WERI-Rb-1 (cell line): ENCODE results near the gene CRTC2.
A peak's percentile ranks its signal among the peaks of the same experiment; 100 is the strongest.

Source experiments
- DNase-seq: peaks from one replicate; pipeline ENCODE4 v3.0.0-alpha.2; 2020
- H3K27ac ChIP-seq: fragments of 250-450 bp; sonication (Bioruptor Pico); 2 replicates; pipeline ENCODE4 v1.5.1; 2020; ENCODE audit warnings: mild to moderate bottlenecking, moderate library complexity
- H3K27me3 ChIP-seq: fragments of 250-450 bp; sonication (Bioruptor Pico); 2 replicates; pipeline ENCODE4 v1.5.1; 2021; ENCODE audit warnings: mild to moderate bottlenecking, low read depth, moderate library complexity; ENCODE audit not compliant: insufficient read depth, severe bottlenecking
- H3K36me3 ChIP-seq: fragments of 250-450 bp; sonication (Bioruptor Pico); 2 replicates; pipeline ENCODE4 v1.5.1; 2020; ENCODE audit warnings: mild to moderate bottlenecking, moderate library complexity
- H3K4me3 ChIP-seq: 2 replicates; pipeline ENCODE4 v1.5.1; 2011; ENCODE audit warnings: low read depth, mild to moderate bottlenecking, control low read depth, low read length
- H3K9me3 ChIP-seq: fragments of 250-450 bp; sonication (Bioruptor Pico); 2 replicates; pipeline ENCODE4 v1.5.1; 2021; ENCODE audit warnings: mild to moderate bottlenecking, moderate library complexity; ENCODE audit not compliant: severe bottlenecking
- TF ChIP-seq, protein P1 (sequence below): IDR thresholded peaks from 2 replicates; pipeline ENCODE4 v1.5.1; 2011; ENCODE audit warnings: low read depth, mild to moderate bottlenecking, control low read depth, inconsistent platforms, low read length

CRTC2 gene

DNA sequence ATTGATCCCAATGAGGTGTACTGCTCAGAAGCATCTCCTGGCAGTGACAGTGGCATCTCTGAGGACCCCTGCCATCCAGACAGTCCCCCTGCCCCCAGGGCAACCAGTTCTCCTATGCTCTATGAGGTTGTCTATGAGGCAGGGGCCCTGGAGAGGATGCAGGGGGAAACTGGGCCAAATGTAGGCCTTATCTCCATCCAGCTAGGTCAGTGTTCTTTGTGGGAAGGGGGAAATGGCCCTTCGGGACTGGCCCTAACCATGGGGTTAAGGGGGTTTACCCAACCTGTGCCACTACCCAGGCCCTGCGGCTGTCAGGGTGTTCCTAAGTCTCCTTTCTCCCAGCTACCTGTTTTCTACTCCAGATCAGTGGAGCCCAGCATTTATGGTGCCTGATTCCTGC, 10.6 kb upstream of the CRTC2 start:
- Histone ChIP-seq H3K27ac (peak overlapping the region; percentile 98), H3K4me3 (peak overlapping the region; percentile 73)
- no peak for DNase-seq

DNA sequence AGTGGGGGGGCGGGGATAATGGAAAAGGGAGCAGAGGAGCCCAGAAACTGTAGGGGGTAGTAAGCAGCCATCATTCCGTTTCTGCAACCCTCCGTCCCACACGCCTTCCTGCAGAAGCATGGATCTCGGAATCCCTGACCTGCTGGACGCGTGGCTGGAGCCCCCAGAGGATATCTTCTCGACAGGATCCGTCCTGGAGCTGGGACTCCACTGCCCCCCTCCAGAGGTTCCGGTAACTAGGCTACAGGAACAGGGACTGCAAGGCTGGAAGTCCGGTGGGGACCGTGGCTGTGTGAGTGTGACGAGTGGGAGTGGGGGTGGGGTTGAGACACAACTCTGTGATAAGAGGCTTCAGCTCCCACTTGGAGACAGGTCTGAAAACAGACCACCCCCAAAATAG, 10.0 kb upstream of the CRTC2 start:
- Histone ChIP-seq H3K9me3 (no peaks in the 10 kb centered on the region), H3K27ac (peak overlapping the region; percentile 98), H3K4me3 (peak overlapping the region; percentile 73), H3K27me3 (no peaks in the 10 kb centered on the region), H3K36me3 (peaks cover 42% of the 10 kb centered on the region)
- TF ChIP-seq, protein P1, sequence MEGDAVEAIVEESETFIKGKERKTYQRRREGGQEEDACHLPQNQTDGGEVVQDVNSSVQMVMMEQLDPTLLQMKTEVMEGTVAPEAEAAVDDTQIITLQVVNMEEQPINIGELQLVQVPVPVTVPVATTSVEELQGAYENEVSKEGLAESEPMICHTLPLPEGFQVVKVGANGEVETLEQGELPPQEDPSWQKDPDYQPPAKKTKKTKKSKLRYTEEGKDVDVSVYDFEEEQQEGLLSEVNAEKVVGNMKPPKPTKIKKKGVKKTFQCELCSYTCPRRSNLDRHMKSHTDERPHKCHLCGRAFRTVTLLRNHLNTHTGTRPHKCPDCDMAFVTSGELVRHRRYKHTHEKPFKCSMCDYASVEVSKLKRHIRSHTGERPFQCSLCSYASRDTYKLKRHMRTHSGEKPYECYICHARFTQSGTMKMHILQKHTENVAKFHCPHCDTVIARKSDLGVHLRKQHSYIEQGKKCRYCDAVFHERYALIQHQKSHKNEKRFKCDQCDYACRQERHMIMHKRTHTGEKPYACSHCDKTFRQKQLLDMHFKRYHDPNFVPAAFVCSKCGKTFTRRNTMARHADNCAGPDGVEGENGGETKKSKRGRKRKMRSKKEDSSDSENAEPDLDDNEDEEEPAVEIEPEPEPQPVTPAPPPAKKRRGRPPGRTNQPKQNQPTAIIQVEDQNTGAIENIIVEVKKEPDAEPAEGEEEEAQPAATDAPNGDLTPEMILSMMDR: 0 out of 2 replicates have a peak, but pooled peaks have one; percentile 2
- DNase-seq: peak; percentile 71

More for the DNA sequence above, 10.6 kb upstream of the CRTC2 start:
- no peaks in the 10 kb centered on the region for H3K27me3 ChIP-seq
- H3K9me3 ChIP-seq: no peaks in the 10 kb centered on the region
- peaks cover 48% of the 10 kb centered on the region for H3K36me3 ChIP-seq
- TF ChIP-seq, protein P1: no peak

DNA sequence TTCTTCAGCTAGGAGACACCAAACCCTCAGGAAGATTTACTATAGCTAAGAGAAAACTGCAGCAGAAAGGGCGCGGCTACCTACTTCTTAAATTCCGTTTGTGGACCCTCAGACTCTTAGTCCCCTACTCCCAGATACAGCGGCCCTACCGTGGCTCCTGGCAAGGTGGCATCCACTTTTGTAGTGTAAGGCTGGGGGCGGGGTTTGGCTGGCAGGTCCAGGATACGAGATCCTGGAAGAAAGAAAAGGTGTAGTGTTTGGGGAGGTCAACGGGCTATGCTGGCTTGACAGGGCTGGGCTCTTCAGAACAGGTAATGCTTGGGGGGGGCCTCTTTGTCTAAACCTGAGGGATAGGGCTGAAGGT, 9.6 kb upstream of the CRTC2 start:
- peak; percentile 74 for DNase-seq
- Histone ChIP-seq H3K36me3 (peaks cover 38% of the 10 kb centered on the region), H3K9me3 (no peaks in the 10 kb centered on the region)

DNA sequence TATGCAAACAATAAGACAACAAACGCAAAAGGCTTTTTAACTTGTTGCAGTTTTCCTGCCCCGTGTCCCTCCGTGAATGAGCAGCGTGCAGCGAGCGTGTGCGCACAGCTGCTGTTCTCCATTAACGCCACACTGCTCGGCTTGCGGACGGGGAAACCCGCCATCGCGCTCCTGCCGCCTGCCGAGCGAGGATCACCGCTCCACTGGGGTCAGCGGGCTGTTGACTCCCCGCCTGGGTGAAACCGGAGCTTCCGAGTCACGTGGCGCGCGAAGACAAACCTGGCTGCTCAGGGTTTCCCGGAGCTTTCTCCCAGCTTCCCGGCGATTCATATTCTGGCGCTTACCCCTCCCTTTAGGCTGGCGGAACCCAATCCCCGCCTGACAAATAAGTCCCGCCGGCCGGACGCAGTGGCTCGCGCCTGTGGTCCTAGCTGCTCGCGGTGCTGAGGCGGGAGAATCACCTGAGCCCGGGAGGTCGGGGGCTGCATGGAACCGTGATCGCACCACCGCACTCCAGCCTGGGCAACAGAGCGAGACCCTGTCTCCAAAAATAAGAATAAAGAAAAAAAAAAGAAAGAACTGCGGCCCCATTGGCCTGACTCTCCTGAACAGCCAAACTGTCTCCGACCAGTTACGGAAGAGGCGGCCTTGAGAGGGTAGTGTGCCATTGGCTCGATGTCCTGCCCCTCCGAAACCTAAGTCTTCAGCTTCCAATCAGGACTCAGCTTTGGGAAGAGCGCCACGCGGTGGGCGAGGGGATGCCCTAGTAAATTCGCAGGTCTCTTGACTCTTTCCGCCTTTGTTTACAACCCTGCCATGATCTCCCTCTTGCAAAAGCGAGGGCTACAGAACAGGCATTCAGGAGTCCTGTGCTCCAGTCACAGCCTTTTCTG, 8.9 kb upstream of the CRTC2 start, which contains the start of gene CREB3L4:
TSS of gene CREB3L4 (plus strand) at position 796 of the 893 bp plus-strand sequence. CDS start 624 bp downstream, outside the sequence.
- Histone ChIP-seq H3K4me3 (peak within 1 kb of the TSS; percentile 73), H3K27me3 (no peaks in the 10 kb centered on the region), H3K27ac (peak within 1 kb of the TSS; percentile 98), H3K36me3 (peaks cover 32% of the 10 kb centered on the region), H3K9me3 (no peaks in the 10 kb centered on the region)
- DNase-seq: peak; percentile 100
- TF ChIP-seq, protein P1: peak; percentile 86

More for the DNA sequence above, 9.6 kb upstream of the CRTC2 start:
- Histone ChIP-seq H3K4me3 (peak overlapping the region; percentile 73), H3K27ac (peak overlapping the region; percentile 98), H3K27me3 (no peaks in the 10 kb centered on the region)
- TF ChIP-seq, protein P1: no peak

DNA sequence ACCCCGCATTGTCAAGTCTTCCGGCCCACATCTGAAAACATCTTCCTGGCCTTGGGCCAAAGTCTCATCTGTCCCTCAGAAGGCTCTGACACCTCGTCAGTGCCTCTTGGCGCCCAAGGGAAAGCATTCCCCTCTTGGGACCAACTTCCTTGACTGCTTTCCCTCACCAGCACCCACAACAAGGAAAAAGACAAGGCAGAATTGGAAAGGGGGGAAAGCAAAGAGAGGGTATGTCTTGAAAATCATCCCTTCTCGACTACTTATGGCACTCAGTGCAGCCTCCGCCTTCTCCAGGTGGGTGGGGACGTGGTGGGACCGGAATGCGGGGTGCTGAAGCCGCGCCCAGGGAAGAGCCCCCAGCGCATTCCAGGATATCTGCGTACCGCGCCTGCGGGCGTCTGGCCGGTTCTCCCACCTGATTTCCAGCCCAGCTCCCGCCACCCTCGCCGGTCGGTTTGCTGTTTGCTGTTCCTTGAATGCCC, 5.5 kb upstream of the CRTC2 start:
- Histone ChIP-seq H3K27me3 (no peaks in the 10 kb centered on the region), H3K36me3 (peaks cover 46% of the 10 kb centered on the region), H3K9me3 (no peaks in the 10 kb centered on the region), H3K27ac (peak overlapping the region; percentile 89), H3K4me3 (peak overlapping the region; percentile 58)
- TF ChIP-seq, protein P1: no peak
- peak; percentile 86 for DNase-seq
